GOT3 (cell line): ENCODE results near the gene JAGN1.
"Not testable (repeated sequence)": the region's sequence is repeated elsewhere in the genome, so short reads cannot be mapped to it uniquely, and the experiment has no call there.

Source experiments
- DNase-seq: peaks from one replicate; lab custom pipeline; 2025; ENCODE audit warnings: mixed read lengths; lab: John Stamatoyannopoulos, UW

The JAGN1 gene

GRCh38 chr3:9918261-9919038 lies 28.0 kb downstream of the JAGN1 start:
- no peak for DNase-seq

DNA sequence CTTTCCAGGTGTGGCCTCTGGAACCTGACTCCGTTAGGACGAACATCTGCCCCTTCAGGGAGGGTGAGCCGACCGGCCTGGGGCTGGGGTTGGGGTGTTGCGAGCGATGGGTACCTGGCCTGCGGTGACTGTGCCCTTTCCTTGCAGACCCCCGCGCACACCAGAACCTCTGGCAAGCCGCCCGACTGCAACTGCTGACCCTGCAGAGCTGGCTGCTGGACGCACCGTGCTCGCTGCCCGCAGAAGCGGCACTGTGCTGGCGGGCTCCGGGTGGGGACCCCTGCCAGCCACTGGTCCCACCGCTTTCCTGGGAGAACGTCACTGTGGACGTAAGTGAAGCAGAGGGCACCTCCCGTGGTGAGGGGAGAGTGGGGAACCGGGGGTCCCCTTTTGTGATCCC lies 37.7 kb downstream of the JAGN1 start:
- no peak for DNase-seq

- DNase-seq = no peak
Observed at GRCh38 chr3:9930804-9931418, 40.5 kb downstream of the JAGN1 start.

GRCh38 chr3:9932535-9932842 lies 42.1 kb downstream of the JAGN1 start:
- no peak for DNase-seq

- DNase-seq = peak; percentile 21
Observed at GRCh38 chr3:9932843-9933560, 42.6 kb downstream of the JAGN1 start.

- peak; percentile 81 for DNase-seq
Observed at GRCh38 chr3:9933561-9934234, 43.3 kb downstream of the JAGN1 start, which contains the start of gene CRELD1. CRELD1 (plus strand) TSS chr3:9933834; CDS start chr3:9934439, 605 bp downstream.

DNA sequence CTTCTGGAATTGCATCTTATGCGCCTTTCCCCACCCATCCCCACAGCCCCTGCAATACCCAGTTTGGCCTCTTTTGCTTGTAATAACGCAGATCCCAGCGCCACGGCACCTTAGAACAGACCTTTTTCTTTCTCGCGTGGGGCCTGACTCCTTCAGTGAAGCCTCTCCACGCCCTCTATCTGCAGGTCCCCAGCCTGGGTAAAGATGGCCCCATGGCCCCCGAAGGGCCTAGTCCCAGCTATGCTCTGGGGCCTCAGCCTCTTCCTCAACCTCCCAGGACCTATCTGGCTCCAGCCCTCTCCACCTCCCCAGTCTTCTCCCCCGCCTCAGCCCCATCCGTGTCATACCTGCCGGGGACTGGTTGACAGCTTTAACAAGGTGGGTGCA lies 43.8 kb downstream of the JAGN1 start:
- no peak for DNase-seq

- DNase-seq = no peak
Observed at GRCh38 chr3:9934993-9935392, 44.6 kb downstream of the JAGN1 start.

DNA sequence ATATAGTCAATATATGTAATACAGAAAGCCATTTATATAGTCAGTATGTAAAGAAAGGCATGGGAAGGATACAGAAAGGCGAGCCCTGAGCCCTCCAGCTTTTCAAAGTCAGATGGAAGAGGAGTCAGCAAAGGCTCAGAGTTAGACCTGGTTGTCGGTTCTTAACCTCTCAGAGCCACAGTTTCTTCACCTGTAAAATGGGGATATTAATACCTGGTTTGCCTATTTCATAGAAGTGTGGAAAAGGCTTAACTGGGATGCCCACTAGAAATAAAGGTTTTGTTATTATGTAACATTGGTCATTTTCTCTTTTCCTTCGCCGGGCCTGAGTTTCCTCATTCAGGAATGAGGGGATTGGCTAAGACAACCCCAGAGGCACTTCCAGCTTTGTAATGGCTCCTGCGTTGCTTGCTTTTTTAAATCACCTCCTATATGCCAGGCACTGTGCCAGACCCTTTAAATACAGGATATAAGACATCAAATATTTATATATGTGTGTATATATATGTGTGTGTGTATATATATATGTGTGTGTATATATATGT lies 45.6 kb downstream of the JAGN1 start:
- DNase-seq = no peak

- no peak for DNase-seq
Observed at GRCh38 chr3:9937486-9938238, 47.3 kb downstream of the JAGN1 start.

DNA sequence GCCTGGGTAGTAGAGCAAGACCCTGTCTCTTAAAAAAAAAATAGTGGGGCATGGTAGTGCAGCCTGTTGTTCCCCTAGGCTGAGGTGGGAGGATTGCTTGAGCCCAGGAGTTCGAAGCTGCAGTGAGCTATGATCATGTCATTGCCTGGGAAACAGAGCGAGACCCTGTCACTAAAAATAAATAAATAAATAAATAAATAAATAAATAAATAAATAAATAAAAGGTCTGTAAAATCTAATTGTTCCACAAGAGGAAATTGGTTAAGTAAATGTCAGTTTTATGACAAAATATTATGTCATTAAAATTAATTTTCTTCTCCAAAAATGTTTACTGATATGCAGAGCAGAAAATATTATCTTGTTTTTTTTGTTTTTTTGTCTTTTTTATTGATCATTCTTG lies 48.6 kb downstream of the JAGN1 start:
- DNase-seq = no peak

DNA sequence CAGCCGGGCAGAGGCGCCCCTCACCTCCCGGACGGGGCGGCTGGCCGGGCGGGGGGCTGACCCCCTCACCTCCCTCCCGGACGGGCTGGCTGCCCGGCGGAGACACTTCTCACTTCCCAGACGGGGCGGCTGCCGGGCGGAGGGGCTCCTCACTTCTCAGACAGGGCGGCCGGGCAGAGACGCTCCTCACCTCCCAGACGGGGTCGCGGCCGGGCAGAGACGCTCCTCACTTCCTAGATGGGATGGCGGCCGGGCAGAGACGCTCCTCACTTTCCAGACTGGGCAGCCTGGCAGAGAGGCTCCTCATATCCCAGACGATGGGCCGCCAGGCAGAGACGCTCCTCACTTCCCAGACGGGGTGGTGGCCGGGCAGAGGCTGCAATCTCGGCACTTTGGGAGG lies 49.5 kb downstream of the JAGN1 start:
- DNase-seq = not testable (repeated sequence)

- DNase-seq = no peak
Observed at GRCh38 chr3:9940746-9941145, 50.3 kb downstream of the JAGN1 start.

- DNase-seq = no peak
Observed at GRCh38 chr3:9942164-9942563, 51.8 kb downstream of the JAGN1 start.

DNA sequence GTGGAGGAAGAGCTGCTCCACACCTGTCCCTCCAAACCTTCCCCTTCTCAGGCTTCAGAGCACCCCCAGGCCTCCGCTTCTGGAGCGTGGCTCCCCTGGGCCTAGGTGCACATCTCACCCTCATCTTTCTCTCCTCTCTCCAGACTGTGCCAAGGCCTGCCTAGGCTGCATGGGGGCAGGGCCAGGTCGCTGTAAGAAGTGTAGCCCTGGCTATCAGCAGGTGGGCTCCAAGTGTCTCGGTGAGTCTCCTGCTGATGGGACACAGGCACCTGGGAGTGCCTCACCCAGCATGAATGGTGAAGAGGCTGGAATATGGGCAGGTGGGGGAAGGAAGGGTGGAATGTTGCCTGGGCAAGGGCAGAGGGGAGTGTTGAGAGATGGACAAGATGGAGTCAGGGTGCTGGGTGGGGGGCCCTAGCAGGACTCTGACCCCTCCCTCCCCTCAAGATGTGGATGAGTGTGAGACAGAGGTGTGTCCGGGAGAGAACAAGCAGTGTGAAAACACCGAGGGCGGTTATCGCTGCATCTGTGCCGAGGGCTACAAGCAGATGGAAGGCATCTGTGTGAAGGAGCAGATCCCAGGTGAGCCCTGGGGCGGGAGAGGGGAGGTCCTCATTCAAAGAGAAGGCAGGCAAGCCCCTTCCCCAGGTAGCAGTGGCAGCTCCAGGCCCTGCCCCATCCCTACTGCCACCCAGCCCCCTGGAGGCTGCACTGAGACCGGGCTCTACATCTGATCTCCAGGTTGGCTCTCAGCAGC lies 52.7 kb downstream of the JAGN1 start:
- no peak for DNase-seq
